ENCODE data around the gene DKC1.

The DKC1 gene

DNA sequence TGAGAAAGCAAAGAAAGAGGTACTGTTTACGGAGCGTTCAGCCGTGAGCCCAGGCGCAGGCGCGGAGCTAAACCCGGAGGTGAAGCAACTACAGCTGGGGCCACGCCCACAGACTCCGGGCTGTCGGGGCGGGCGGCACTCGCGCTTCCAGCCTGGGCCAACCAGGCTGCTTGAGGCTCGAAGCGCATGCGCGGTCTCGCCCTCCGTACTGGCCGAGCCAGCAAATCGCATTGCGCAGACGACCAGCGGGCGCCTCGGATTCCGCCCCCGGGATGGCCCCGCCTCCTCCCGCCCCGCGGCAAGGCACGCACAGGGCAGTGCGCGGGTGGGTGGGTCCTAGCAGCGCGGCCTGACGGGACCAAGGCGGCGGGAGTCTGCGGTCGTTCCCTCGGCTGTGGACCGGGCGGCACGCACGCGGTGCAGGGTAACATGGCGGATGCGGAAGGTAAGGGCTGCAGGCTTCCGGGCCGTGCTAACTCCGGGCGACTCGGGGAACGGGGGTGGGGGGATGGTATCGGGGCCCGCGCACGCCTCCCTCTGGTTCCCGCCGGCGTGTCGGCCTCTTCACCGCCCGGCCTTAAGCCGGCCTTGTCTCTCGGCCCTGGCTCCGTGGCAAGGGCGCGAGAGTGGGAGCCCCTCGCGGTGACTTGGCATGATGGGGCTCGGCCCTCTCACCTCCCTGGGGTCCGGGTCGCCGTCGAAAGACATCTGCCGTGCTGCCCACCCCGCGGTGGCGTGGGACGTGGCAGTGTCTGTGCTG, at the start of gene DKC1:
TSS of gene DKC1 (plus strand) at position 328 of the 760 bp plus-strand sequence. CDS start at position 430, 102 bp downstream.
- intact Hi-C loops (cut with DNase I), result no loop called here
- DNase-seq, result peak; percentile 88 to 99 (median 92)

DNA sequence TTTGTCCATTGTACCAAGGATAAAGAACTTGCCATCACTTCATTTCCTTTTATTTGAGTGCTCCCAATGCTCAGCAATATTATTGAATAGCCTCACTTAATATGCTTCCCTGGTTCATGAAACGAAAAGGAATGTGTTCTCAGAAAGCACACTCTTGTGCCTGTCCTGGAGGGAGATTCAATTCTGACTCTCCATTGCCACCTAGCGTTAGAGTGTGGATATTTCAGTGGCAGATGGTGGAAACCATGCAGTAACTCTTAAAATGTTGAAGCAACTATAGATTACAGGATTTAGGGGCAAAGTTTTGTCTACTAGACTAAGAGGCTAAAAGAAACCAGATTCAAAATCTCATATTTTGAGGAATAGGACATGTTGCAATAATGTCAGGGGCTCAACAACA, 47.7 kb upstream of the DKC1 start:
- intact Hi-C loops (cut with DNase I), result no loop called here
- peak in 3 of 10 donors; percentile 25 to 33 (median 28) for DNase-seq

- DNase-seq, result no peak
- intact Hi-C loops (cut with DNase I), result no loop called here
These were observed 46.8 kb upstream of the DKC1 start for GRCh38 chrX:154715825-154716224.

DNA sequence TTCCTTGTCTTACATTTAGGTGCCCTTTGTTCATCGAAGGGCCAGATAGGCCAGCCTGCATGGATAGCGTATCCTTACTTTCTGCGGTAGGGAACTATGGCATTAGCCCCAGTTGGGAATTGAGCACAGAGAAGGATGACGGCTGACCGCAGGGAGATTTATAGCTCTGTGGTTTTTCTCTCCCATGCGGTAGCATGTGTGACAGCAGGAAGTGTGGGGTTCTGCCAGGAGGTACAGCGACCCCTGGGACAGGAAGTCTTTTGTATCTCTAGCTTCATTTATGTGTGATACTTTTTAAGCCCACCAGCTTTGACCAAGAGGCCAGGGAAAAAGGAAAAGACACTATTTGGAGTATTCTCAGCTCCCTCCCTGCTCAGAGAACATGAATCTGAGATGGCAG, 44.8 kb upstream of the DKC1 start:
- DNase-seq, result no peak
- intact Hi-C loops (cut with DNase I), result no loop called here

- intact Hi-C loops (cut with DNase I), result no loop called here
- DNase-seq, result no peak
These were observed 44.0 kb upstream of the DKC1 start for GRCh38 chrX:154718616-154719015.

GRCh38 chrX:154719132-154719675, 43.5 kb upstream of the DKC1 start:
- DNase-seq, result no peak
- intact Hi-C loops (cut with DNase I), result no loop called here

- intact Hi-C loops (cut with DNase I), result no loop called here
- DNase-seq, result no peak
These were observed 42.6 kb upstream of the DKC1 start for GRCh38 chrX:154720067-154720466.

DNA sequence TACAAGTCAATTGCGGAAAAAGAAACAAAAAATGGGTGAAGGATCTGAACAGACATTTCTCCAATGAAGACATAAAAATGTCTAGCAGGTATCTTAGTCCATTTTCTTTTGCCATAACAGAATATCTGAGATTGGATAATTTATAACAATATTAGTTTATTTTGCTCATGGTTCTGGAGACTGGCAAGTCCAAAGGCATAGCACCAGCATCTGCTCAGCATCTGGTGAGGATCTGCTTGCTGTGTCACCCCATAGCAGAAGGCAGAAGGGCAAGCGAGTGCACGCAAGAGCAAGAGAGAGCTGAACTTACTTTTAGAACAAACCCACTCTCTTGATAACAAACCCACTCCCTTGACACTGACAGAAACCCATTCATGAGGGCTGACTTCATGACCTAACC, 41.5 kb upstream of the DKC1 start:
- intact Hi-C loops (cut with DNase I), result no loop called here
- DNase-seq, result no peak

DNA sequence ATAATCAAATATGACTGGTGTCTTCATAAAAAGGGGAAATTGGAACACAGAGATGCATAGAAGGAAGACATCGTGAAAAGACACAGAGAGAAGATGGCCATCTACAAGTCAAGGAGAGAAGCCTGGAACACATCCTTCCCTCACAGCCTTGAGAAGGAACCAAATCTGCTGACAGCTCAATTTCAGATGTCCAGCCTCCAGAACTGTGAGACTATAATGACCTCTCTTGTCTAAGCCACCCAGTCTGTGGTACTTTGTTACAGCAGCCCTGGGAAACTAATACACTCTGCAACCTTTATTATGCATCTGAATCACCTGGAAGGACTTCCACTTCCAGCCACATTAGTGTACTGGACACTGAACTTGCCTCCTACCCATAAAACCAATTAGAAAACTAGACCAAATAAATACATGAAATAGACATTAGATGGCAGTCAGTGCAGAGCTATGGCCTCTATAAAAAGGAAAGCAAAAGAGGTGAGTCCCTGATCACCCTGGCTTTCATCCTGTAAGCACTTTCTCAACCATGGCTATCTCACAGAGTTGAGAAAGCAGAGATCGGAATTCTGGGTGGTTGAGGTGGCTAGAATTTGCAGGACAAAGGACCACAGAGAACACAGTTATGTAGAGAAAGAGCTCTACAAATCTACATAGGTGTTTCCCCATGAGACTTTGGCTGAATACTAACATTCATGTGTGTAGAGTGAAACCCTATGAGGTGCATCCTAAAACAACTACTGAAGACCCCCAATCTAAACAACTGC, 37.5 kb upstream of the DKC1 start:
- no peak for DNase-seq
- intact Hi-C loops (cut with DNase I), result no loop called here

DNA sequence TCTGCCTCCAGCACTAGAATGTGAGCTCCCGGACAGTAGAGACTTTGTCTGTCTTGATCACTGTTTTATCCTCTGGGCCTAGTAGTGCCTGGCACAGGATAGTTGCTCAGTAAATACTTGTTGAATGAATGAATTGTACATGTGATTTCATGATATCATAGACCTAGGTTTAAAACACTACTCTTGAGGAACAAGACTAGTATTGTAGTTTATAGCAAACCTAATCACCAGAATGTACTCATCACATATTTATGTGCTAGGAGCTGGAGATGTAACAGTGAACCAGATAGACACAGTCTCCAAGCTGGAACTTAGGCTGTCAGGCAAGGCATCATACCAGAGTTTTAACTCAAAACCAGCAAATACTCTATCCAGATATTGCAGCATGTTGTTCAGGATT, 35.2 kb upstream of the DKC1 start:
- intact Hi-C loops (cut with DNase I), result no loop called here
- DNase-seq, result no peak

GRCh38 chrX:154727871-154728270, 34.8 kb upstream of the DKC1 start:
- no peak for DNase-seq
- intact Hi-C loops (cut with DNase I), result no loop called here

- intact Hi-C loops (cut with DNase I), result no loop called here
- DNase-seq, result no peak
These were observed 34.1 kb upstream of the DKC1 start for GRCh38 chrX:154728431-154729190.

DNA sequence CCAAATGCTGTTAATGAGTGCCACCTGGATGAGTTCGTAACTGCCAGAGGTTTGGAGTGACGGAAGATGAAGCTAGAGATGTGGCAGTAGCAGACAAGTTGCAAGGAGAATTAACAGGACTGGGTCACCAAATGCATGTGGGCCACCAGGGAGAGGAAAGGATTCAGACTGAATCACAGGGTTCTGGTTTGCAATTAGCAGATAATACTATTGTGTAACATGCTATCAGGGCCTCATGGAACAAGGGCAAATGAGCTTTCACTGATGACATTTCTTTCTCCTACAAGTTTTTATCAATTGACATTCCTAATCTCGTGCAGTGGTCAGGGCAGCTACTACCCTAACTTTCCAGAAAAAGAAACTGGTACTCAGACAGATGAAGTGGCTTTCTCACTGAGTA, 33.2 kb upstream of the DKC1 start:
- no peak for DNase-seq

GRCh38 chrX:154730253-154730891, 32.3 kb upstream of the DKC1 start:
- intact Hi-C loops (cut with DNase I), result no loop called here
- no peak for DNase-seq

More for the DNA sequence above, 33.2 kb upstream of the DKC1 start:
- intact Hi-C loops (cut with DNase I), result no loop called here

GRCh38 chrX:154731184-154731583, 31.5 kb upstream of the DKC1 start:
- no peak for DNase-seq
- intact Hi-C loops (cut with DNase I), result no loop called here

GRCh38 chrX:154731881-154732280, 30.8 kb upstream of the DKC1 start:
- intact Hi-C loops (cut with DNase I), result no loop called here
- no peak for DNase-seq

GRCh38 chrX:154732421-154733065, 30.1 kb upstream of the DKC1 start:
- DNase-seq, result no peak
- intact Hi-C loops (cut with DNase I), result no loop called here

GRCh38 chrX:154733066-154733425, 29.6 kb upstream of the DKC1 start:
- DNase-seq, result no peak
- intact Hi-C loops (cut with DNase I), result no loop called here

- DNase-seq, result peak in 2 of 10 donors; percentile 12 to 84
- intact Hi-C loops (cut with DNase I), result no loop called here
These were observed 28.4 kb upstream of the DKC1 start for GRCh38 chrX:154734061-154734781.
